G401 (cell line): ENCODE results near the gene TCP11L1. TPM values are rescaled to one million over a fixed set of nuclear protein-coding genes. Genes with fewer than 3 reads are reported as not detected.

Source experiments
- DNase-seq: peaks from one replicate; pipeline ENCODE4 v3.0.0-alpha.2; 2015; ENCODE audit warnings: low spot score
- in situ Hi-C: cut with HindIII; loops from 2 replicates; pipeline ENCODE4 v1.10.0; 2016; ENCODE audit warnings: low sequenced_read_pairs, mixed read lengths
- total RNA-seq: library from RNA; depleted of rRNA; stranded (reverse); fragments of >200 nt; shearing (Covaris generic); gene quantifications from 2 replicates; pipeline ENCODE4 v1.2.3, GENCODE V29; 2014; rRNA removed

Gene TCP11L1, protein sequence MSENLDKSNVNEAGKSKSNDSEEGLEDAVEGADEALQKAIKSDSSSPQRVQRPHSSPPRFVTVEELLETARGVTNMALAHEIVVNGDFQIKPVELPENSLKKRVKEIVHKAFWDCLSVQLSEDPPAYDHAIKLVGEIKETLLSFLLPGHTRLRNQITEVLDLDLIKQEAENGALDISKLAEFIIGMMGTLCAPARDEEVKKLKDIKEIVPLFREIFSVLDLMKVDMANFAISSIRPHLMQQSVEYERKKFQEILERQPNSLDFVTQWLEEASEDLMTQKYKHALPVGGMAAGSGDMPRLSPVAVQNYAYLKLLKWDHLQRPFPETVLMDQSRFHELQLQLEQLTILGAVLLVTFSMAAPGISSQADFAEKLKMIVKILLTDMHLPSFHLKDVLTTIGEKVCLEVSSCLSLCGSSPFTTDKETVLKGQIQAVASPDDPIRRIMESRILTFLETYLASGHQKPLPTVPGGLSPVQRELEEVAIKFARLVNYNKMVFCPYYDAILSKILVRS
- total RNA-seq, result 26.6 and 28.3 TPM in 2 replicates

DNA sequence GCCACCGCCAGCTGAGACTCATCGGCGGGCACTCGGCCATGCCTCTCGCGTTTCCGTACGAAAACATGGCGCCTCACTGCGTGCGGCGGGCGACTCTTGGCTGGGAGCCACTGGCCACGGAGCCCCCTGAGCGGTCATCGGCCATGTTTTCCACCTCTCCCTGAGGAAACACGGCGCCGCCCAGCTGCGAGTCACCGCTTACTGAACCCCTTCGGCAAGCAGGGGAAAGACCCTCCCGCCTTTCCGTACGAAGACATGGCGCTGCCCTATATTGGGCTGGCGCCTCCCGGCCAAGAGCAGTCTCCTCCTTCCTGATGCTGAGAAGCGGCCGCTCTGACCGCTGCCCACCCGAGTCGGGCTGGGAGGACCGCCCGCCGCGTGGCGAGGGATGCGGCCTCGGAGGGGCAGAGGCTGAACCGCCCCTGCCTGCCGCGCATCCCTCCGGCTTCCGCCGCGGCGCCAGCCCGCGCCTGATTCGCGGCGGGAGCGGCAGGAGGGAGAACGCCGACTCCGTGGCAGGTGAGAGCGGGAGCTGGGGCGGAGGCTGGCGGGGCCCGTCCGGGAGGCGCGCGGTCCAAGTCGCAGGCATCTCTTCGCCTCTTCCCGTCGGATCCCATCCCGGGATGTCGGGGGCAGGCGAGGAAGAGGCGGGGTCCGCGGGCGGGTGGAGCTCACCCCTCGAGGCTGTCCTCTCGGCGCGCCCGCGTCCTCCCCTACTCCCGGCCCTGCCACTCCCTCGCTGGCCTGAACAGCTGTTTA lies at the start of gene TCP11L1:
TSS of gene TCP11L1 (plus strand) at position 299 of the 759 bp plus-strand sequence. CDS start 4,202 bp downstream, outside the sequence.
- DNase-seq, result peak; percentile 91
- in situ Hi-C loops, result no loop called here

DNA sequence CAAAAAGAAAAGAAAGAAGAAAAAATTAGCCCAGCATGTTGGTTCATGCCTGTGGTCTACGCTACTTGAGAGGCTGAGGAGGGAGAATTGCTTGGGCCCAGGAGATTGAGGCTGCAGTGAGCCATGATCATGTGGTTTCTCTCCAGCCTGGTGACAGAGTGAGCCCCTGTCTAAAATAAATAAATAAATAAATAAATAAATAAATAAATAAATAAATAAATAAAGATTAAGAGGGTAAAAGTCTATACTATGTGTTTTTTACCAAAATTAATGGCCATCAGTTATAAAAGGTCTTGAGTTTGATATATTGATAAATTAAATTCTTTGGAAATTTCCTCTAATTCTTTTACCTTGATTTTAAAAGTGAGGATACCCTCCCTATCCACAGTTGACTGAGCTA lies 48.9 kb upstream of the TCP11L1 start:
- no peak for DNase-seq
- in situ Hi-C loops, result no loop called here

DNA sequence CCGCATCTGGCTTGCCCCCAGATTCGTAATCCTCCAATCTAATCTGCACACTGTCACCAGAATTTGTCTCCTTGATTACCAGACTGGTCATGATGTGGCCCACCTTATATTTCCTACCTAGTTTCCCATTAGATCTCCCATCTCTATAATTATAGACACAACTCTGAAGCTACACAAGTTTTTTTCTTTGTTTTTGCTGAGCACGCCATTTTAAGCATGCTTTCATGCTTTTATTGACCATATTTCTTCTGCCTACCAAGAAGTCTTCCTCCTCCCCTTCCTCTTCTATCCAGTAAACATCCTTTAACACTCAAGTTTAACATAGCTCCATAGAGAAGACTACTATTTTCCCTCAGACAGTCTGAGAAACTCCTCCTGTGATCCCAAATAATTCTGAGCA lies 47.9 kb upstream of the TCP11L1 start:
- in situ Hi-C loops, result no loop called here
- DNase-seq, result no peak

DNA sequence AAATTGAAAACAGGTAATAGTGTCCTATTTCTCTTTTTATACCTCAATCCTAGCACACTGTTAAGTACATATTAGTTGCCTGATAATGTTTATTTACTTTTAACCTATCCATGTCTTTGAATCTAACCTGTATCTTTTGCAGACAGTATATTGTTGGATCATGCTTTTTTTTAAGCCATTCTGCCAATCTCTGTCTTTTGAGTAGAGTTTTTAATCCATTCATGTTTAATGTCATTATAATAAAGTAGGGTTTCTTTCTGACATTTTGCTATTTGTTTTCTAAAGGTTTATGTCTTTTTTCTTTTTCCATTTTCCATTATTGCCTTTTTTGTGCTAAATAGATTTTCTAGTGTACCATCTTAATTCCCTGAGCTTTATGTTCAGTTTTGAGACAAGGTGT lies 47.5 kb upstream of the TCP11L1 start:
- in situ Hi-C loops, result no loop called here
- DNase-seq, result no peak

DNA sequence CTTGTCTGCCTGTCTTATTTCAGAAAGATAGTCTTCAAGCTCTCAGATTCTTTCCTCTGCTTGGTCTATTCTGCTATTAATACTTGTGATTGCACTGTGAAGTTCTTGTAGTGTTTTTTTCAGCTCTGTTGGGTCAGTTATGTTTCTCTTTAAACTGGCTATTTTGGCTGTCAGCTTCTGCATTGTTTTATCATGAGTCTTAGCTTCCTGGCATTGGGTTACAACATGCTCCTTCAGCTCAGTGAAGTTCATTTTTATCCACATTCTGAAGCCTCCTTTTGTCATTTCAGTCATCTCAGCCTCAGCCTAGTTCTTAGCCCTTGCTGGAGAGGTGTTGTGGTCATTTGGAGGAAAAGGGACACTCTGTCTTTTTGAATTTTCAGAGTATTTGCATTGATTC lies 39.2 kb upstream of the TCP11L1 start:
- no peak for DNase-seq
- in situ Hi-C loops, result no loop called here

DNA sequence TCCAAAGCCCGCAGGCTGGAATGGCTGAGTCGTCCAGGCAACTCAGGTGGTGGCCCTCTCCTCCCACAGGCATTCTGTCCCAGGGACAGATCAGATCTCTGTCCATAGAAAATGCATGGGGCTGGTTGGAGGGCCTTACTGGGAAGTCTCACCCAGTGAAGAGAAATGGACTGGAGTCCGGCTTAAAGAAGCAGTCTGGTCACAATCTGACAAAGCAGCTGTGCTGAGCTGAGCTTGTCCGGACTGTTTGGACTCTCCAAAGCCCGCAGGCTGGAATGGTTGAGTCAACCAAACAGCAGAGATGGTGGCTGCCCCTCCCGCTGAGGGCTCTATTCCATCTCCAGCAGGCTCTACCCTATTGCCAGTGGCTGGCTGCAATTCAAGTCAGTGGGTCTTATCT lies 38.1 kb upstream of the TCP11L1 start:
- in situ Hi-C loops, result no loop called here
- DNase-seq, result no peak

DNA sequence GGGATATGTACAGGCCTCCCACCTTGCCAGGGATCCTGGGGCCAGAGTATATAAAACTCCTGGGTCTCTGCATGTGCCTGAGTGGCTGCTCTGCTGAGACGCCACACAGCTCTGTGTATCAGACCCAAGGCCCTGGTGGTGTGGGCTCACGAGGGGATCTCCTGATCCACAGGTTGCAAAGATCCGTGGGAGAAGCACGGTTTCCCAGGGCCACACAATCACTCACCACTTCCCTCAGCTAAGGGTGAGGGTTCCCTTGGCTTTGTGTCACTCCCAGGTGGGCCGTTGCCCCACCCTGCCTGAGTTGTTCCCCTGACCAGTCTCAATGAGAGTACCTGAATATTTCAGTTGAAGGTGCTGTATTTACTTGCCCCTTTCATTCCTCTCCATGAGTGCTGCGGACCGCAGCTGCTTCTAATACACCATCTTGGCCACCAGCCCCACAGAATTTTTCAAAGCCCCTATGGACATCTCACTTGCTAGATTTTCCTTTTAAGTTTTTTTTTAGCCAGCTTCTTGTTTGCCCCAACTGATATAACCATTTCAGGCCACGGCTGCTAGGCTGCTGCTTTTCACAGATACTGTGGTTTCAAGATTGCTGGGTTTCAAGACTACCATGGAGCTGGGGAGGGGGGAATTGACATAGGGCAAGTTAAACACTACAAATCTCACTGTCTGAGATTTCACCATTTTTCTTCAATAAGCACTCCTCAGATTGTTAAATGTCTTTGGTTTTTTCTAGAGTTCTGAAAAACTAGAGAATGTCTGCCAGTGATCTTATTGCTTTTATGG lies 37.4 kb upstream of the TCP11L1 start:
- in situ Hi-C loops, result no loop called here
- no peak for DNase-seq

DNA sequence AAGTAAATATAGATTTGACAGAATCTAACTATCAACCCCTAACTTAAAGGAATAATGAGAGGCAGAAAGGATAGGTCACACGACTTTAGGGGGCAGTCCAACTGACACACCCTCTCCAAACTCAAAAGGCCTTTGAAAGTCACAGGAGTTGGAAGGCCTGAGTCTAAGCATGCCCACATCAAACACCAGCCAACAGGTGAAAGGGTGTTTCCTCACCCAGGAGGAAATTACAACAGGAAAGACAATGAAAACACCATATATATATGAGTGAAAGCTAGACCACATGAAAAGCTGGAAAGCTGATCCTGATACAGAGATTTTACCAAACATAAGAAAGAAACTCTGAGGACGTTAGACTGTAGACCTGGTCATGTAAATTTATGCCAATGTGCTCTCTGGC lies 34.2 kb upstream of the TCP11L1 start:
- in situ Hi-C loops, result no loop called here
- no peak for DNase-seq

DNA sequence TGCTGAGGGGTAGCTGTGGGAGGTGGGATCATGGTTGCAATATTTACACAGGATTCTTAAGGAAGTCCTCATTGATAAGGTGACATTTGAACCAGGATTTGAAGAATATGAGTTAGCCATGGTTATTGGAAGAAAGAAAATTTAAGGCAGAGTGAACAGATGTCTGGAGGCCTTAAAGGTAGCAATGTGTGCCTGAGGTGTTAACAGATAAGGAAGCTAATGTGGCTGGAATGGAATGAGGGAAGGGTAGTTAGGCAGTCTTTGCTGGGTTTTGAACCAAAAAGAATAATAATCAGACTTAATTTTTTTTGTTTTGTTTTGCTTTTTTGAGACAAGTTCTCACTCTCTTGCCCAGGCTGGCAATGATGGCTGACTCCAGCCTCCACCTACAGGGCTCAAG lies 33.4 kb upstream of the TCP11L1 start:
- in situ Hi-C loops, result no loop called here
- DNase-seq, result no peak

DNA sequence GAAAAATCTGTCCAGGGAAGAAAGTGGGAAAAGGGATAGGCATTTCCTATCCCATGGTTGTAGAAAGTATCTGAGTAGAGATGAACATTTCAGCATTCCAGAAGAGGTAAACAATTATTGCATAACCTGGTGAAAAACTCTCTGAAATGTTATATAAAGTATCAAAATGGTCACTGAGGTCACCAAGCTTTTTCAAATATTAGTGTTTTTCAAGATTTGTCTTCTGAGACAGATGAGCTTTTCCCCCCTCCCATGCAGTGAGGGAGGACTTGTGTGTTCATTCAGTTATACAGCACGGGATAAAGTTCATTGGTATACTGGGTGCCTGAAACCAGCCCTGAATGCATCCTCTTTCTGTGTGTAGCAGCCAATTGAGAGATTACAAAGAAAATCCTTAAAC lies 25.6 kb upstream of the TCP11L1 start:
- in situ Hi-C loops, result no loop called here
- no peak for DNase-seq

DNA sequence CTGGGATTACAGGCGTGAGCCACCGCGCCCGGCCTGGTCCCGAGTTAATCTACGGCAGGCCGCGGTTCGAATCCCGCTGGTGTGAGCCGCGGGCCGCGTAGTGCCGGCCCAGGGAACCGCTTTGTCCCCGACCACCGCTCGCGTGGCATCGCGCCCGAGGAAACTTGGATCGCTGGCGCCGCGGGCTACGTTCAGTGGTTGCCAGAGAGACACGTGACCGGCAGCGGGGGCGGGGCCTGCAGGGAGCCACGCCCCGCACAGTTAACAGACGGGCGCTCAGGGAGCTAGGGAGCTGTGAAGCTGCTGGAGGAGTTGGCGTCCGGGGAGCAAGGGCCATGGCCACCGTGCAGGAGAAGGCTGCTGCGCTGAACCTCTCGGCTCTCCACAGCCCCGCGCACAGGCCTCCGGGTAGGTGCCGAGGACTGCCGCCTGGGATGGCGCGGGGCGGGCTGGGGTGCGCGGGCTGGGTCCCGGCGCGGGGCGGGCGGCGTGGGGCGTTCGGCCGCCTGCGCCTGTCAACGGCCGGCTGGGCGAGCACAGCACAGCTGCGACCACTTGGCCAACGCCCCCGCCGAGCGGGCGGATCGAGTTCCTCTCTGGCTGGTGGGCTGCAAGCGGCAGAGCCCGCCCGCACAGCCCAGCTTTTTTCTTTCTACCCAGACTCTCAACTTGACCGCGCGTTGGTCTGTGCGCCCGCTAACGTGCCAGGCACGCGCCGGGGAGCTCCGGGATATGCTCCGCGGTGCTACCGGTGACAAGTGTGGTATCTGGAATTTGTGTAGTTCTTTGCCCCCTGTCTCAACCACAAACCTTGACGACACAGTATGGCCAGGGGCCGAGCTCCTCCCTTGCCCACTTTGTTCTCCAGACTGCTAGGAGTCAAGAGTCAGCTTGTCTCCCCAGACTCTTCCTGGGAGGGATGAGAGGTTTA lies 23.5 kb upstream of the TCP11L1 start, which contains the start of gene DEPDC7:
TSS of gene DEPDC7 (plus strand) at position 258 of the 931 bp plus-strand sequence. CDS start at position 336, 78 bp downstream.
- peak; percentile 37 for DNase-seq
- in situ Hi-C loops, result no loop called here

DNA sequence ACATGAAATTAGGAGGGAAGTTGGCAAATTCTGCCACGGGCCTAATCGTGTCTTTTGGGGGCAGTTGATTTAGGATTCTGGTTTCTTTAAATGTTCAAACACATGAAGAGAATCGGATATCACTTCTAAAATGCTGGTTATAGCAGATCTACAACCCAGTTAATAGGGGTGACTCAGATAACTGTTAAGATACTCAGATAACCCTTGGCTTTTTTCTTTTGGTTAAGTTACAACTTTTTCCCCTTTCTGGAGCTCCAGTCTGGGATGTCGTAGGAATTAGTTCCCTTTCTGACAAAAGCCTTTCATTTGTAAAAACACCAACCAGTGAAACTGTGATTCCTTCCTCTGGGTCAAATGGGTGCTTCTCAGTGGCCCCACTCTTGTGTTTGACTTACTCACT lies 22.7 kb upstream of the TCP11L1 start:
- no peak for DNase-seq
- in situ Hi-C loops, result no loop called here

DNA sequence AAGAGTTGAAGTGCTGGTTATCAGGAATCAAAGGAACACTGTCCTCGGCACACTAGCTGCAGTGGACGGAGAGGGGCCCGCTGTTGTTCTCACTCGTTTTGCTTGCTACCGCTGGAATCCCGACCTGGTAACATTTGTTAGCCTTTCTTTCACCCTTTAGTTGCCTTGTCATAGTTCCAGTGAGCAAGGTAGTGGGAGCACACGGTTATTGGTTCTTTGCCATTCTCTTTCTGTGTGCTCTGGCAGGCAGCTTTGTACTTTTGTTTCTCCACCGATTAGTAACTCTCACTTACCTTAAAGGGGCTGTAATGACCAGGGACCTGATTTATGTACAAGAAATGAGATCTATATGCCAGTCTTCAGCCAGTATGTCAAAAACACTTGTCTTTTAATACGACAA lies 21.9 kb upstream of the TCP11L1 start:
- DNase-seq, result no peak
- in situ Hi-C loops, result no loop called here

DNA sequence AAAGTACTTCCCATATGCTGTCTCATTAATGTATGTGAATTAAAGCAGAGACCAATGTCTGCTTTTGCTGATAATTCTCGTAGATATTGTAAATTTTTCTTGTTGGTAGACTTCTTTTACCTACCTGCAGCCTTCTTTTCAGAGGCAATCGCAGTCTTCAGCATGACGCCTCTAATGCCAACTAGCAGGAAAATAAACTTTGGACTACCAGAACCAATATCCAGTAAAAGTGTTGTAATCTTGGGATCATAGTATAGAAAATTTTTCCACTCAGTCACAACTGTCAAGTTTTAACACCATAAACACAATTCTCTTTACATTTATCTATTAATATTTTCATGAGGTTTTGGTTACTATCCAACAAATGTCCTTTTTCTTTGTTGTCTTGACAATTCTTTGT lies 21.4 kb upstream of the TCP11L1 start:
- DNase-seq, result no peak
- in situ Hi-C loops, result no loop called here

DNA sequence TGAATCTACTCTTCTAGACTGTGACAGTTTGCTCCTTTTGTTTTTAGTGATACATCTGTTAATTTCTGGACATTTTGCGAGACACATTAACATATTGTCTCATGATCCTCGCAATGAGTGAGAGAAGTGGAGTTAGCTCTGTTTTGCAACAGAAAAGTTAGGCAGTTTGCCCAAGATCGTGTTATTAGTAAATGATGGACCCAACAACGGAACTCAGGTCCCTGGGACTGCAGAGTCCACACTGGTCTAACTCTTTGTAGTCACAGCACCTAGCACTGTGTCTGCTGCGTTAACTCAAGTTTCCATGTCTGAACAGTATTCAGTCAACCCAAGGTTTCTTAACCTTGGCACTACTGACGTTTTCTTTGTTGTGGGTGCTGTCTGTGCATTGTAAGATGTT lies 20.5 kb upstream of the TCP11L1 start:
- DNase-seq, result no peak
- in situ Hi-C loops, result no loop called here

DNA sequence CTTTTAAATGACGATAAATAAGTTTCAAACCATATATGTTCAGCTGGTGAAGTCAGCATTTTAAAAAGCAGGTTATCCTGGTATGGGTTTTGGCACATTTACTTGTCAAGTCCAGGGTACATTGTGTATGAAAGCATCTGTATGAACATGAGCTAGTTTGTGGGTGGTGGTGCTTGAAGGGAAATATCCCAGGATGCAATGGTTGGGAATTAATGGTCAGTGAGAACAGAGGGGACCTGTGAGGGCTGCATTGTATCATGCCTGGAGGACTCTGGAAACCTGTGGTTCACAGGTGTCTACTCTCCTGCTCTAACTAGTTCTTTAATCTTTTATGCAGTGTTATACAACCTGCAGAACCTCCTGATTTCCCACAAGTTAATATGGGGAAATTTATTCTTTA lies 17.9 kb upstream of the TCP11L1 start:
- in situ Hi-C loops, result no loop called here

DNA sequence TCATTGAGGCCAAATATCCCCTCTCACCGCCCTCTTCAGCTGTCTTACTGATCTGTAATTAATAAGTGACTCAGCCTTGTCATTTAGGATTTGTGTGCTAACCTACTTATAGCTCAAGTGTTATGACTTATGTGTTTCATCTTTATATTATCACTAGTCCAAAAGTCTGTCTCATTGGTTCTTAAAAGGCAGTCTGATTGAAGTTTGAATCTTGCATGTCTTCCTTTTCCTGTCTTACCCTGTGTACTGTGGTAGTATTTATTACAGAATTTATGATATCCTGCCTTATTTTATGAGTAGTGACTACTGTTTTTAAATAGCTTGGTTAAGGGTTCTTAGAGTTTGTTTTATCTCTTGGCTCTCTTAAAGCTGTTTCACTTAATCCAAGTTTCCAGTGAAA lies 17.4 kb upstream of the TCP11L1 start:
- in situ Hi-C loops, result no loop called here

More for the DNA sequence above, 17.9 kb upstream of the TCP11L1 start:
- DNase-seq, result no peak

DNA sequence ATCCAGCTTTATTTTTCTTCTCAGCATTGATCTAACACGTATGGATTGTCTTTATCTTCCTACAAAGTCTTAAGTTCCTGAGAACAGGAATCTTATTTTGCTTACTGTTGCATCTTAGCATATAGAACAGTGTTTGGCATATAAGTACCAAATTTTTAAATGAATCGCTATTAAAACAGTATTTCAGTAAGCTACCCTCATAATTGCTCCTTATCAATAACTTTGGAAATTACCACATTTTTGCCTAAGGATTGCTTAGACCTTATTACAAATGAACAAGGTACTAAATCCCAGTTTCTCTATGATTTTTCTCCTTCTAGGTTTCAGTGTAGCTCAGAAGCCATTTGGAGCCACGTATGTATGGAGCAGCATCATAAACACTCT lies 14.0 kb upstream of the TCP11L1 start:
- in situ Hi-C loops, result no loop called here
- no peak for DNase-seq

More for the DNA sequence above, 17.4 kb upstream of the TCP11L1 start:
- no peak for DNase-seq
